NOMO-1 treated with dmso at 0.1 percent for 144 hours (cell line): ENCODE measurements around the gene TNFAIP1.
"Not testable (repeated sequence)": the region's sequence is repeated elsewhere in the genome, so short reads cannot be mapped to it uniquely, and the experiment has no call there.

ENCODE experiments used
- DNase-seq: peaks from one replicate; lab custom pipeline; 2025; ENCODE audit not compliant: unreplicated experiment; lab: John Stamatoyannopoulos, UW

Gene TNFAIP1, protein sequence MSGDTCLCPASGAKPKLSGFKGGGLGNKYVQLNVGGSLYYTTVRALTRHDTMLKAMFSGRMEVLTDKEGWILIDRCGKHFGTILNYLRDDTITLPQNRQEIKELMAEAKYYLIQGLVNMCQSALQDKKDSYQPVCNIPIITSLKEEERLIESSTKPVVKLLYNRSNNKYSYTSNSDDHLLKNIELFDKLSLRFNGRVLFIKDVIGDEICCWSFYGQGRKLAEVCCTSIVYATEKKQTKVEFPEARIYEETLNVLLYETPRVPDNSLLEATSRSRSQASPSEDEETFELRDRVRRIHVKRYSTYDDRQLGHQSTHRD

DNA sequence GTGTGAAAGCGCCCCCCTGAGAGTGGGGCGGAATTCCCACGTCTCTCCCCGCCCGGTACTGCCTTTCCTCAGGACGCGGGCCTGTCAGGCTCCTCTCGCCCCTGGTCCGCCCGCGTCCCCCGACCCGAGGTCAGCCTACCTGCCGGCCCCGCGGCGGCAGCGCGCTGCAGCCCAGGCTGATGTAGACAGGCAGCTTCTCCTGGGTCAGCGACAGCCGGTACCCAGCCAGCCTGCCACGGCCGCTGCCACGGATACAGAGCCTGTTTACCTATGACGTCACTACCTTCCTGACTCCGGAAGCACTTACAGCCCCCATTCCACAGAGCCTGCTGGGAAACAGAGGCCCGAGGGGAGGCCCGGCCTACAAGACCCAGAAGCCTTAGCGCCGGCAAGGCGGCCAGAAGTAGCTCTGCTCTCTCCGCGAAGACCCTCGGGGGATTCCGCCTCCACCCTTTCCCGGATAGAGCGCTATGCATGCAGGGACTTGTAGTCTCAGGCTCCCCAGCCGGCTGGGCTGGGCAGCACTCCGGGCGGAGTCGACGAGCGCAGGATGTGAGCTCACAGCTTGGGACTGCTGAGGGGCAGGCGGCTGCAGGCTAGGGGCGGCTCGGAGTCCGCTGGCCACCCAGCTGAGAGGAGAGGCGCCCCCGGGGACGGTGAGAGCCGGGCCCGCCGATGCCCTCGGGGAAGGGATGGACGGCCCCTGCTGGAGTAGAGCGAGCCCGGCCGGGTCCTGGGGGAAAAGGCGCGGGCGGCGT lies at the start of gene TNFAIP1, which contains the start of gene IFT20:
Gene TNFAIP1, plus strand, starts transcription at position 561 of the 758 bp plus-strand sequence. CDS start 3,761 bp downstream, outside the sequence.
Gene IFT20, minus strand, starts transcription at position 272 of the 758 bp plus-strand sequence. CDS start 3,487 bp downstream, outside the sequence.
- peak; percentile 99 for DNase-seq

DNA sequence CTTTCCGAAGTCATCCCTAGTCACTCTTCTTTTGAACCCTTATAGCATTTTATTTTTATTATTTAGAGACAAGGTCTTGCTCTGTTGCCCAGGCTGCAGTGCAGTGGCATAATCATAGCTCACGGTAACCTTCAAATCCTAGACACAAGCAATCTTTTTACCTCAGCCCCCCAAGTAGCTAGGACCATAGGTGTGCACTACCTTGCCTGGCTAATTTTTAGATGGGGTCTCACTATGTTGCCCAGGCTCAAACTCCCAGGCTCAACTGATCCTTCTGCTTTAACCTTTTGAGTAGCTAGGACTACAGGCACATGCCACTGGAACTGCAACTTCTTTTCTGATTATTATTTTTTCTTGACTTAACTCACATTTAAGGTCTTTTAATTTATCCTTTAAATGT lies 49.6 kb upstream of the TNFAIP1 start:
- DNase-seq: no peak

DNA sequence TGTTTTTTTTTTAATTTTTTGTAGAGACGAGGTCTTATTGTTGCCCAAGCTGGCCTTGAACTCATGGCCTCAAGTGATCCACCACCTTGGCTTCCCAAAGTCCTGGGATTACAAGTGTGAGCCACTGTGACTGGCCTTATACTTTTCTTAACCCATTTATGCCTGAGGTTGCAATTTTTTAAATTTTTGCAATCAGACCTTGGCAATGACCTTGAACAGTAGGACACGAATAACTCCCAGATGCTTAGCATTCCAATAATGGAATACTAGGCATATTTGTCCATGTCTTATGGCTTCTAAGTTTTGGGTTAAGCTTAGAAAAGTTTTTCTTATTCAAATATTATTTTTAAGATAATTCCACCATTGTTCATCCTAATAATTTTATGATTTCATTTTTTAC lies 44.9 kb upstream of the TNFAIP1 start:
- DNase-seq: no peak

DNA sequence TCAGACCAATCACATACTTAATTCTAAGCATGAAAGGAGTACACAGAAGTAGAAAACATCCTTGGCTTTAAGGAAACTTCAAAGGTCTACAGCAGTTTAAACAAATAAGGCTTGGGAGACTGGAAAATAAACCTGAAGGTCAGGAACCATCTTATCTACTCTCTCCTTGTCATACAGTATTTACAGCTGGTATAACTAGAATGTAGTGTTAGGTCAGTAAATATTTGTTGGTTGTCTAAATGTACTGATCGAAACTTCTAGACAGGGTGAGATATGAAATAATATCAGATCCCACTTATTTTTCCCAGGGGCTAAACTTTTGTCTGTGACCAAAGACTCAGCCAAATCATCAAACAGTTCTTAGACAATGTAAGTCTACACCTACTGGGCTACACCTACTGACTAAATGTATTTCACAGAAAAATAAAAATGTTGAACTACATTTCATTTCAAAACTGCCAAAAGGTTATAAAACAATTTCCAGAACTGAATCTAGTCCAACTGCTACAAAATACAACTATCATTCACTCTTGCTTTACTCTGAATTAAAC lies 43.7 kb upstream of the TNFAIP1 start:
- DNase-seq: no peak

DNA sequence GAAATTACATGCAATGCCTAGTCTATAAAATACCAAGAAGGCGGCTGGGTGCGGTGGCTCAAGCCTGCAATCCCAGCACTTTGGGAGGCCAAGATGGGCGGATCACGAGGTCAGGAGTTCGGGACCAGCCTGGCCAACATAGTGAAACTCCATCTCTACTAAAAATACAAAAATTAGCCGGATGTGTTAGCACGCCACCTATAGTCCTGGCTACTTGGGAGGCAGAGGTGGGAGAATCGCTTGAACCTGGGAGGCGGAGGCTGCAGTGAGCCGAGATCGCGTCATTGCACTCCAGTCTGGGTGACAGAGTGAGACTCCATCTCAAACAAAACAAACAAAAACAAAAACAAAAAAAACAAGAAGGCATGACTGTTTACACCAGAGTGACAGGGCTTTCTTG lies 42.7 kb upstream of the TNFAIP1 start:
- DNase-seq: not testable (repeated sequence)

- peak; percentile 80 for DNase-seq
These were observed 41.6 kb upstream of the TNFAIP1 start for GRCh38 chr17:28293994-28294393.

DNA sequence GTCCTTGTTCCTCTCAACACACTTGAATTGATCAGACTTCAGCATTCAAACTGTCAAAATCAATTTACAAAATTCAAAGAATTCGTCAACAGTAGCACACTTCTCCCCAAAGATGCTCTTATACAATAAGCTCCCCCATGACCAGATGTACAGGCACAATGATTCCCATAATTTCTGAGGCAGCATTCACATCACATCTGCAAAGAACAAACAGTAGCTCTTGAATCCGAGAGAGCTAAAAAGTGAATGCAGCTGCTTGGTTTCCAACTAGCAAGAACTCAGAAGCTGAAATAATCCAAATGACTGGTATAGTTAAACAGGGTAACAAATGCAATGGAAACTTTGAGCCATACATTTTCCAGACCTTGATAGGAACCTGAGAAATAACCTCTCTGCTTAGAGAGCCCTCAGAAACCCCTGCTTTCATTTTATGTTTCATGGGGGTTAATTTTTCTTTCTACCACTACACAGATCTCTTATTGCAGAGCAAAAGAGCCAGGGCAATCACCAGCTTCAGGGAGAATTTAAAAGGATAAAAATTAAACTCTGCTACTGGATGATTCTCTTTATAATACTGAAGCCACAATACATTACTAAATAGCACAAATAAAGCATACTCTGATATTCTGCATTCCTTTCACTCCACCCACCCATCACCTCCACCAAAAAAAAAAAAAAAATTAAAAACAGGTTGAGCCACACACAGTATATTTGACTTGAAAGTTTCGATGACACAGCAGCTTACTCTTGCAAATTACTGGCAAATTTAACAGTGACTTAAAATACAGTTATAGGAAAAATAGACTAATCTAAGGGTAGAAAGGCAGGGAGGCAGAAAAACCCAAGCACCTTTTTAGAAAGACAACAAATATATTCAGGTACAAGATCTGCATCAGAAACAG lies 39.6 kb upstream of the TNFAIP1 start:
- no peak for DNase-seq

DNA sequence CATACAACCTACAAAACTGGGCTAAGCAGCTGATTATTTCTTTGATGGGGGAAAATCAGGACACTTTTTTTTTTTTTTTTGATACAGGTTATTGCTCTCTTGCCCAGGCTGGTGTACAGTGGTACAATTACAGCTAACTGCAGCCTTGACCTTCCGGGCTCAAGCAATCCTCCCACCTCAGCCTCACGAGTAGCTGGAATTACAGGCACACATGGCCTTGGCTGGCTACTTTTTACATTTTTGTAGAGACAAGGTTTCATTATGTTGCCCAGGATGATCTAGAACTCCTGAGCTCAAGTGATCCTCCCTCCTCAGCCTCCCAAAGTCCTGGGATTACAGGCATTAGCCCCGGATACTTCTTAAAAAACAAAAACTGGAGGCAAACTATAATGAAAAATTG lies 37.1 kb upstream of the TNFAIP1 start:
- no peak for DNase-seq

GRCh38 chr17:28306954-28307401 lies 28.6 kb upstream of the TNFAIP1 start:
- no peak for DNase-seq

DNA sequence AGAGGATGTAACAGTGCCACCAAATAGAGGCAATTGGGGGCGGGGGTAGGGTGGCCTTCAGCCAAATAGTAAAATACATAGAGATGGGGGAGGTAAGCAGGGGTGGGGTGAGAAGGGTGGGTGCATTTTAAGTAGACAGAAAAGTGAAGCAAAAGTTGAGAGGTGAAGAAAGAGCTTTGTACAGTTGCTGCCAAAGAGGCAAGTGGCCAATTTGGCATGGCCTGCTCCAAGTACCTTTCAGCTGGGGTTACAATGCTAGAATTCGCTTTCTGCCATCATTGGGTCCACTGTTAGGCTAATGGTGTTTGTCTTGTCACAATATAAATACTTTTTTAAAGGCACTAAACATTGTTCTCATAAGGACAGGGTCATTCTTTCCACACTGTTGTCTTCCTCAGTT lies 21.7 kb upstream of the TNFAIP1 start:
- DNase-seq: no peak

DNA sequence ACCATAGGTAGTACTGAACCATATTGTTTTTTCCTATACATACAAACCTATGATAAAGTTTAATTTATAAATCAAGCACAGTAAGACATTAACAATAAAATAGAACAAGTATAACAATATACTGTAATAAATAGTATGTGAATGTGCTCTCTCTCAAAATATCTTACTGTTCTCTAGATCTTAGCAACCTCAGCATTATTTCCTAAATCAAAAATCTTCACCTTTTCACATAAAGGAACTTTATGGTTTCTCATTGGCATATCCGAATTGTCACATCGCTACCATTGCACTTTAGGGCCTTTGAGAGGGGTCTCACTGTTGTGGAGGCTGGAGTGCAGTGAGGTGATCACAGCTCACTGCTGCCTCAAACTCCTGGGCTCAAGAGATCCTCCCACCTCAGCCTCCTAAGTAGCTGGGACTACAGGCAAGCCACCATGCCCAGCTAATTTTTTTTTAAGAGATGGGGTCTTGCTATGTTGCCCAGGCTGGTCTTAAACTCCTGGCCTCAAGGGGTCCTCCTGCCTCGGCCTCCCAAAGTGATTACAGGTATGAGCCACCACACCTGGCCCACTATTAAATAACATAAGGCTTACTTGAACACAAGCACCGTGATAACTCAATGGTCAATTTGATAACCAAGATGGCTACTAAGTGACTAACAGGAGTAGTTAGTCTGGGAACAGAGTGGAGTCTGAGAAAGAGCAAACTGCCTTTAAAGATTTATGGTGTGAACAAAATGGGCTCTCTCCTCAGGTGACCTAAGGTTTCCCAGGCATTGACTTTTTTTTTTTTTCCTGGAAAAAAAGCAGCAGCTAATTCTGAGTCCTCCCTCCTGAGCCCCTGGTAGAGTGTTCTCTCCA lies 19.5 kb upstream of the TNFAIP1 start:
- DNase-seq: no peak

DNA sequence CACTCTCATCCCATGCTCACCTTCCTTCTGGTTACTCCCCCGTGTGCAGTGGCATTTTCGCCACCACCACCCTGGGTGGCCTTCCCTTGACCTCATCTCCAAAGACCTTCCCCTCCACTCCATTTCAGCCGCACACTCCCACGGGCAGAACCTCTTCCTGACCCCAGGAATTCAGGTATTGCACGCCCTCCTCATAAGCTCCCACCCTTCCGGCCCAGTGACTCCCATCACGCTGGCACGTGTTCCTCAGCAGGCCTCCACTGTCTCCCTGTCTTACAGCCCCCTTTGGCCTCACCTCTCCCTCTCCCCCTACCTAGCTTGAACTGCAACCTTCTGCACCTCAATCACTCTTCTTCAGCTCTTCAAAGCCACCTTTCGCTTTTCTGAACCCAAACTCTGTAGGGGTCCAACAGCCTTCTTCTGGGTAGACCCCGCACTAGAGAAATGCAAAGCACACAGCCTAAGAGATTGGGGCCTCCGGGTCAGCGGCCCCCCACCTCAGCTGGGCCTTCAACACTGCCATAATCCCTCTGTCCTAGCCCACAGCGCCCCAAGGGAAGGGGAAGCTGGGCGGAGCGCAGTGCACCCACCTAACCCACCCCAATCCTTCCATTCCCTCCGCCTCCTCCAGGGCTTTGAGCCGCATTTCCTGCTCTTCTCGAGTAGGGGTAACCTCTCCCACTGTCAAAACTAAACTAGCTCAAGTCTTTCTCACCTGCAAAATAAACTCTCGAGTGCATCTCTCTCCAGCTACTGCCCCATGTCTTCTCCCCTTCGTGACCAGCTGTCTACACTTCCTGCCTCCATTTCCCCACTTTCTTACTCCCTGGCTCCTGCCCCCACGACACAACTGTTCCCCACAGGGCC lies 18.2 kb upstream of the TNFAIP1 start:
- no peak for DNase-seq

GRCh38 chr17:28317966-28318758 lies 17.4 kb upstream of the TNFAIP1 start:
- DNase-seq: no peak

DNA sequence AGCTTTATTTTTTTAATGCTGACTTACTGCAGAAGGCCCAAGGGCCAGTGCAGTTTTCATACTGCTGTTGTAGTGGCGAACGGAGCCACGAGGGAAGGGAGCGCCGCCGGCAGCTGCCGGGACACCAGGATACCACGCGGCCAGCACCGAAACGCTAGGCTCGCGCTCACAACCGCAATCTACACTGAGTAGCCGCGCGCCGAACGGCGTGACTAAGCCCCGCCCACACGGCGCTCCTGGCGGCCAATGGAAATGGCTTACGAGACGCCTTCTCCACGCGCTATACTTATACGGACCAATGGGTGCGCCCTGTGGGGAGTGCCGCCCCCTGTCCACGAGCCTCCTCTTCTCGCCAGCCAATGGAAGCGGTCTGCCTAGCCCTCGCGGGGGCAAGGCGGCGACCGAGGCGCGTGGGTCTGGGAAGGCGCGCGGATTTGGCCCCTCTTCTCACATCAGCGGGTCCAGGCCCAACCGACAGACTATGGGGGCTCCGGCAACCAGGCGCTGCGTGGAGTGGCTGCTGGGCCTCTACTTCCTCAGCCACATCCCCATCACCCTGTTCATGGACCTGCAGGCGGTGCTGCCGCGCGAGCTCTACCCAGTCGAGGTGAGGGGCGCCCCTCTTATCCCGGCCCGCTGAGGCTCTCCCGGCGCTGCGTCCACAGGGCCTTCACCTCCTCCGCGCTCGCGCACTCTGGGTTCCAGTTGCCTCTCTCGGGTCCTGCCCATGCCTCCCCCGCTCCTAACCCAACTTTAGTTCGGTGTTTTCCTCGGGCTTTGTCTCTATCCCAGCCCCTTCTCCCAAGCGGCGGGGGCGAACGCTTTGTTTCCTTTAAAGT lies 16.6 kb upstream of the TNFAIP1 start, which contains the start of gene TMEM97:
Gene TMEM97, plus strand, starts transcription at position 442 of the 839 bp plus-strand sequence. Its CDS starts 40 bp downstream, at position 482.
- peak; percentile 97 for DNase-seq

GRCh38 chr17:28319598-28319935 lies 16.0 kb upstream of the TNFAIP1 start:
- DNase-seq: no peak

DNA sequence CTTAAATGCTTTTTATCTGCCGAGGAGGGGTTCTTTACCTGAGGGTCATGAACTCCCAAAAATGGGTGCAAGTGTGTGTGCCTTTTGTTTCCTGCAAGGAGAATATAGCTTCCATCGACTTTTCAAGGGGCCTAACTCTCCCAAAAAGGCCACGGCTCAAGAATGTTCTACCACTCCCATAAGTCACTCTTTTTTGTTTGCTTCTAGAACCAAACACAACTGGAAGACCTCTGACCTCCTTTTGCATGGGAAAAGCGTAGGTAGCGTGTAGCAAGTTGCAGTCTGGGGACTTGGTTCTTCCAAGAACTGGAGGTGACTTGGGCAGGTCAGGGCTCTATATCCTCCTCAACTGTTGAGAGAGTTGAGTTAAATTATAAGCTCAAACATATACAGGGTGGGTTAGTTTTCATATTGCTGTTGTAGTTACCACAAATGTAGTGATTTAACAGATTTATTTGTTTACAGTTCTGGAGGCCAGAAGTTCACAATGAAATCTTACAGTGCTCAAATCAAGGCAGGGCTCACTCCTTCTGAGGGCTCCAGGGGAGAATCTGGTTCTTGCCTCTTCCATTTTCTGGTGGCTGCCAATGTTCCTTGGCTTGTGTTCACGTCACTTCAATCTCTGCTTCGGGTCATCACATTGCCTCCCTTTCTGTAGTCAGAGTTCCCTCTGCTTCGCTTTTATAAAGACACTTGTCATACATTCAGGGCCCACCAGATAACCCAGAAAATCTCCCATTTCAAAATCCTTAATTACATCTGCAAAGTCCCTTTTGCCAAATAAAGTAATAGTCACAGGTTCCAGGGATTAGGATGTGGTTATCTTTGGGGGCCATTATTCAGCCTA lies 15.1 kb upstream of the TNFAIP1 start:
- no peak for DNase-seq
